ENCODE measurements around the gene PPP1R11.

PPP1R11 gene

GRCh38 chr6:30062471-30063178 lies 4.4 kb upstream of the PPP1R11 start:
- no peak for DNase-seq

GRCh38 chr6:30063315-30063714 lies 3.7 kb upstream of the PPP1R11 start:
- DNase-seq, result no peak

DNA sequence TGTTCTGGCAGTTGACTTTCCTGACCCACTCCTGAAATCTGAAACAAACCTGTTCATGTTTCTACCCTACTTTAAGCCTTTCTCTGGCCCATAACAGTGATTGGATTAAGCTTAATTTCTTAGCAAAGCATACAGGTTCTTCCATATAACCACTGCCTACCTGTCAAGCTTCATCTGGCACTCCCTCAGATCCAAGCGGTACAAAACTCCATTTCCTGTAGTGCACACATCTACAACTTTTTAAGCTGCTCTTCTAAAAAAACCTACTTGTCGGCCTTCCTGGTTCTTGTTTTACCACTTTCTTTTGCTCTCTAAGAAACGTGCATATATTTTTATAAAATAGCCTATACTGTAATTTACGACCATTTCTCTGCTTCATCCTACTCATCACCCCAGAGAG lies 916 bp upstream of the PPP1R11 start:
- DNase-seq, result no peak

DNA sequence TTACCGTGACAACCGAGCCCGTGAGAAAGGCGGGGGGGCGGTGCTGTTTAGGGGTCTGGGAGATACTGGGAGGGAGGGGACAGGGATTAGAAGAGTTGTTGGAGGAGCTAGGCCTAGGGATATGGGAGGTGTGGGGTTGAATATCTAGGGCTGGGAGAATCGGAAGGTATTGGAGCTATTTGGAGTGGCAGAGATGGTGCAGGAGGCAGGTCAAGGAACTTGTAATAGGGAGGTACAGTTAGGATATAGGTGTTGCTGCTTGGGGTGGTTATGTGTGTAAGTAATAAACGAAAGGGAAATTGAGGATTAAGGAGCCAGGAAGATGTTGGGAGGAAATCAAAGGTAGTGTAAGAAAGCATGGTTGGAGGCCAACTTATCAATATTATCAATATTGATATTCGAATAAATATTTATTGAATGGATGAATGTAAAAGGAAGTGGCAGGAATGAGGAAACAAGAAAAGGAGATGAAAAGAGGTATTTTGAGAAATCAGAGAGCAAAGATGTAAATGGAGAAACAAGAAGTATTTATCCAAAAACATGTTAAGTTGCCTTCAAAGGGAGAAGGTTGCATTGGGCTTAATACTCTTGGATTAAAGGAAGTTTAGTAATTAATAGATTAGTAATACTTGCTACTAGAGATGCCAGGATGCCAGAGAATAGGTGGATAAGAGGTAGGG lies 602 bp downstream of the PPP1R11 start:
- no peak for DNase-seq

DNA sequence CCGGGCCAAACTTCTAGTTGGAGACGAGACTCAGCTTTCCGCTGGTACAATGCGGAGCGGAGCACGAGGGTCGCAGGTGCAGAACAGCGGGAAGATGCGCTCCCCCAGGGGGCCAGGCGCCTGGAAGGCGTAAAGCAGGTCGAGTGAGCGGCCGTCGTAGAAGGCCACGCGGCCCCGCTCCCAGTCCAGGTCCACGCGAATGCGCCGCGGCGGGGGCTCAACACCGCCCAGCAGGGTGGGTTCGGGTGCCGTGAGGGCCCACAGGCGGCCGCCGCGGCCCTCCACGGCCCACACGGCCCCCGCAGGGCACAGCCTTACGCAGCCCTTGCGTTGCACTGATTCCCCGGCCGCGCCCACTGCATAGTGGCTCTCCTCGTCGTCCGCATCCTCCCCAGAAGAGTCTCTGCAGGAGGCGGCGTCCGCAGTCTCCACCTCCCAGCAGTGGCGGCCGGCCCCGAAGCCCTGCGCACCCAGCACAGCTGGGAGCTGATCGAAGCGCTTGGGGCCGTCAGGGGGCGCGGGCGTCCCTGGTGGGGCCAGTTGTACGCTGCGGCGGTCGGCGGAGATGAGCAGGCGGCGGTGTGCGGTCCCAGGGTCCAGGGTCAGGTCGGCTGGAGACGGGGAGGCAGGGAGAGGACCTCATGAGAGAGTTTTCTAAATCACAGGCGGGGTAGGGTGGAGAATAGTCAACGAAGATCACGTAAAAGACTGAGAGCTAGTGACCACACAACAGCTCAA lies 4.3 kb downstream of the PPP1R11 start:
- no peak for DNase-seq

GRCh38 chr6:30071858-30072257 lies 4.9 kb downstream of the PPP1R11 start:
- DNase-seq, result no peak

- no peak for DNase-seq
These were observed 6.7 kb downstream of the PPP1R11 start for GRCh38 chr6:30073489-30074235.

- no peak for DNase-seq
These were observed 7.5 kb downstream of the PPP1R11 start for GRCh38 chr6:30074331-30075093.

DNA sequence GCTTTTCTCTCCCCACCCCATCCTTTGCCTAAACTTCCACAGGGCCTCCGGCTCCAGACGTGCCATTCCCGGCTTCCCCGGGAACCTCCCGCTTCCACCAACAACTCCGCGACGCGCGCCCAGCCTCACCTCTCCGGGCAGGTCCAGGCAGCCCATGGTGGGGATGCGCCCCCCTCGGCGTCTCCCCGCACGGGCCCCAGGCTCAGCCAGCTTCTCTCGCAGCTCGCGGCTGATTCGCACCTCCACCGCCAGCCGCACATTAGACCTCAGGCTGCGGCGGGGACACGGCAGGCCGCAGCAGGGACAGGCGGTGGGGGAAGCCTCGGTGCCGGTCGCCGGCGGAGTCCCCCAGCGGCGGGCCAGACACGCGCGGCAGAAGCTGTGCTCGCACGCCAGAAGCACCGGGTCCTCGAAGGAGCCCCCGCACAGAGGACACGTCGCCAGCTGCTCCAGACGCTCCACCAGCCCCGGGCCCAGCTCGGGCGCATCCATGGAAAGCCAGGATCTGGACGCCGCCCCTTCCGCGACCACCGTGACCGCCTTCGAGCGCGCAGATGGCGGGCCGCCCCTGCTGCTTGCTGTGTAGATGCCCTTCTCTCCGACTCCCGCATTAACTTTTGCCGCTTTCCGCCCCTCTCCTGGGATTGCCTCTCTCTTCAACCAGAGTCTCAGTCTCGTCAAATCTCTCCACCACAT lies 8.2 kb downstream of the PPP1R11 start, which contains the start of gene RNF39:
Gene RNF39, minus strand, starts transcription at position 676 of the 696 bp plus-strand sequence. Its CDS starts 184 bp downstream, at position 492.
- no peak for DNase-seq

DNA sequence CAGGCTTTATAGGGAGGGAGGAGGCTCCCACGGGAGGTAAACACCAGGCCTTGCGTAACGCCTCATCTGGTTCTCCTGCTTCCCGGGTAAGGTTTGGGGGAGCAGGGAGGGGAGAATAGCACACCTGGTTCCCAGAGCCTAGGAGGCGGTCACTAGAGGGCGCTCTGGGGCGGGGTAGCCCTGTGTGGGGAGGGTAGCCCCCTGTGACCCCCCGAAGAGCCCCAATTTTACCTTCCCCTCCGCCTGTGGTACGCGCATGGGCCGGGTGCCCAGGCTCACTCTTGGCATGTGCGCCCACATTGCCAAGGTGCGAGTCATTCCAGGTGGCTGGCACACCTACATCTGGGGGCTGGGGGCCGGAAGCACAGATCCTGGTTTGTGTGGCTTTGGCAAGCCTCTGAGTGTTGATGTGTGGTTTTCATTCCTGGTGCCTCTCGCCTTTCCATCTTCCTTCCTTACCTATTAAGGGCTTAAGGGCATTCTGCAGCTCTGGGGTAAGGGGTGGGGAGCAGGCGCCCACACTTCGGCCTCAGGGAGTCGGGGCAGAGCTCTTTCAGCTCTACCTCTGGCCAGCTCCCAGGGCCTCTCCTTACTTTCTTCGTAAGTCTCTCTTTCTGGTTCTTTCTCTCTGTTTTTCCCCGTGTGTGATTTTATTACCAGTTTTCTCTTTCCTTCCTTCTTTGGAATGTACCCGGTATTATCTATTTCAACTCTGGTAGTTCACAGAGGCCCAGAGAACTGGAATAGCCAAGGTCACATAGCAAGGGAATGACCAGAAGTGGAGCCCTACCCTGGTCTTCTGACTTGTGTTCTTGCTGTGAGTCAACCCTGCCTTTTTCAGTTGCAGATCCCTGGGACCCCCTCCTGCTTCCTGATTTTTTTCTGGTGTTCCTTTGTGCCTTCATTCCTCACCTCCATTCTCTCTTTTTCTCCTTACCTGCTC lies 9.1 kb downstream of the PPP1R11 start:
- DNase-seq, result no peak

DNA sequence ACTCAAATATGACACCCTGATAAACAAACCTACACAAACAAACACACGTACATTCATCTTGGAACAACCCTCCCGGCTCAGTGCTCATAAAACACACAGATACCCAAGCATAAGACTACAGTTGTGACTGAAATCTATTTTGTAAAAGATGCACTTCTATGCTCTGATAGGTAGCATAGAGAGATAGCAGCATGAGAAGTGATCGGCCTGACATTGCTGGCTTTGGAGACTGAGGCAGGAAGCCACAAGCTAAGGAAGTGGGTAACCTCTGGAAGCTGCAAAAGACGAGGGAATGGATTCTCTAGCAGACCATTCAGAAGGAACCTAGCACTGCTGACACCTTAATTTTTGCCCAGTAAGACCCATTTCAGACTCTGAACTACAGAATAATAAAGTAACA lies 10.2 kb downstream of the PPP1R11 start:
- no peak for DNase-seq

DNA sequence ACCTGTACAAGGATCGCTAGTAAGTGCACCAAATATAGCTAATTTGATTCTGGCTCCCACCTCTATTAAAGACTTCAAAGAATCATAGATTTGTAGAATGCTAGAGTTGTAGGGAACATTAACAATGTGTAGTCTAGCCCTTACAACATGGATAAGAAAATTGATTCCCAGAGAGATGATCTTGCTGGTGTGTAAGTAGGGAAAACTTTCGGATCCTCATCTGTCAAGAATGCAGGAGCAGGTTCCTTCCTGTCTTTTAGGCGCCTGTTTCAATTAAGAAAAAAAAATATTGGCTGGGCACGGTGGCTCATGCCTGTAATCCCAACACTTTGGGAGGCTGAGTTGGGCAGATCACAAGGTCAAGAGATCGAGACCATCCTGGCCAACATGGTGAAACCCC lies 20.9 kb downstream of the PPP1R11 start:
- no peak for DNase-seq

GRCh38 chr6:30091577-30092381 lies 24.8 kb downstream of the PPP1R11 start:
- no peak for DNase-seq

GRCh38 chr6:30092852-30093543 lies 26.0 kb downstream of the PPP1R11 start:
- DNase-seq, result no peak

DNA sequence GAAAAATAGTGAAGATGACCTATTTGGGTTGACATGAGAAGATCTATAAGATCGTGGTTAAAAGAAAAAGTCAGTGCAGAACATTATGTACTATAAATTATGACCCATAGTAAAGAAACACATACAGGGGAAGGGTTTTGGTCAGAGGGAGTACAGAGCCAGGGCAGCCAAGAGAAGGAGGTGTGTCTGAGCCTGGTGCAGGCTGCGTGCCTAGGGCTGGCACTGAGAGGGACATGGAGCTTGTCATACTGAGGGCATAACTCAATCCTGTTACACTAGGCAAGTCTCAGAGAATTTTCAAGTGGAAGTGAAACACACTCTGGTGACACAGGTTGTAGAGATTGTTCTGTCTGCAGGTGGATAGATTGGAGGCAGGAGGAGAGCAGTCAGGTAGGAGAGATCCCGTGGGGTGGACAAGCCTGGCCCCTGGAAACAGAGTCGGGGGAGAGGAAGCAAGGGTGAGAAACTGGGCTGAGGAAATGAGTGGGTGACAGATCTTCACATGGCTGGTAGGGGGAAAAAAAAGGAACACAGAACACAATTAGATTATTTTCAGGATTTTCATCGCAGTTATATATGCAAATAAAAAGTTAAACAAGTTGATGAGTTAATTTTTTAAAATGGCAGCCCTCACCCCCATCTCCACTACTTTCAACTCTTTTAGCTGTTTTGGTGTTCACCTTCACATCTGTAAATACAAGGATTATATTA lies 27.1 kb downstream of the PPP1R11 start:
- no peak for DNase-seq

DNA sequence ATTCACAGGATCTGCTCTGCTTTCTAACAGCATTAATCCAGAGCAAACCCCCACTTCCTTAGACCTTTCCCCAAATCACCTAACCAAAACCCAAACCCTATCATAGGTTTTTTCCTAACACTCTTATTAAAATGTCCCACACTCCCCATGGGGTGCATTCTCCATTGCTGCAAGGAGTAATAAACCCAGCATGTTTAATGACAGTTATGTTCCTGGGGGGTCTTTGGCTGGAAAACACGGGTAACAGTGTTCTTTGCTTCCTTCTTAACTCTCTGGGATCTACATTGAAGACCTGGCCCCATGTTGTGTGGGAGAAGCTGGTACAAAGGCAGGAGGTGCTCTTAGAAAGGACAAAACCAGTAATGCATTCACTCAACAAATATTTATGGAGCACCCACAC lies 29.8 kb downstream of the PPP1R11 start:
- DNase-seq, result no peak

DNA sequence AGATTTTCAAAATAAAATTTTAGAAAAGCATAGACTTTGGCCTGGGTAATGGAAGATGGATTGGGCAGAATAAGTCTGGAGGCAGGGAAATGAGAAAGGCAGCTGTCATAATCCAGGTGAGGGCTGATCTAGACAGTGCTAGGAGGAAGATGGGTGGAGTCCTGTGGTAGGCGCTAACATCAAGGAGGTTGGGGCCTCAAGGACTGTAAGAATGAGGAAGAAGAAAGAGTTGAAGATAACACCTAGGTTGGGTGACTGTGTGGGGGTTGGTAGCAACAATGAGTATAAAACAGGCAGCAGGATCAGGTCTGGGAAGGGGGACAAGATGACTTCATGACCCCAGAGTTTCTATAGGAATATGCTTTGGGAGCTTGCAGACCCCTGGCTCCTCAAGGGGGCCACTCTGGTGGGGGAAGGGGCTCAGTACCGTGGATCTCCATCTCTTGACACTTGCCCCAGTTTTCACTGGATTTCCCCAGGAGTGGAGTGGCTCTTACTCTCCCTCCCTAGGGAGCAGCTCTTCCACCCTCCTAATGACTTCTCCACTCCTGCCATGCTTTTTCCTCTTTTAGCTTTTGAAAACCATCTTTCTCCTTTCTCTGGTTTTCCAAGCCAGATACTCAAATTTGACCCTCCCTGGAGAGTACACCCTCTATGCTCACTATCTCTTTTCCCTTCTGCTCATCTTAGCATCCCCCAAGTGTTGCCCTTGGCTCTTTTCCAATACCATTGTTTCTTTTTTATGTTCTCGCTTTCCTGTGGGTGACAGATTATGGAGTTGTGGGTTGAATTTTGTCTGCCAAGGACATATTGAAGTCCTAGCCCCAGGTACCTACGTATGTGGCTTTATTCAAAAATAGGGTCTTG lies 31.1 kb downstream of the PPP1R11 start:
- no peak for DNase-seq

All from activated CD4-positive, CD25-positive, alpha-beta regulatory T cell (primary cell).